ENCODE measurements around the gene SMG9.

SMG9 gene

DNA sequence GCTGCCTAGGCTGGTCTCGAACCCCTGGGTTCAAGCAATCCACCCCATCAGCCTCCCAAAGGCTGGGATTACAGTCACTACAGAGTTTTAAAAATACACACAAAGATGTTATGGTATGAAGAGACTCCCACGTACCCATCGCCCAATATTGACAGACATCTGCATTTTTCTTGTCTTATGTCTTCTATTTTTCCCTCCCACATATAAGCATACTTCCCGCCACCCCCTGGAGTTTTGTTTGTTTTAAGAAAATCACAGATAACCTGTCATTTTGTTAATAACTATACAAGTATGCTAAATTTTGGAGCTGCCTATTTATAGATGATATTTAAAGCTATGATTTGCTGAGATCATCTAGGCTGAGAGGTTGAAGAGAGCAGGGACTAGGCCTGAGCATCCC is 6.2 kb upstream of the SMG9 start:
- in situ Hi-C loops (cut with HindIII; ENCODE audit: low sequenced_read_pairs) = no loop called here
- H3K4me3 ChIP-seq (ENCODE audit: low read depth, low read length) = no peak overlapping the region
- no peak for DNase-seq (ENCODE audit: low read depth)
- TF ChIP-seq, protein P1, sequence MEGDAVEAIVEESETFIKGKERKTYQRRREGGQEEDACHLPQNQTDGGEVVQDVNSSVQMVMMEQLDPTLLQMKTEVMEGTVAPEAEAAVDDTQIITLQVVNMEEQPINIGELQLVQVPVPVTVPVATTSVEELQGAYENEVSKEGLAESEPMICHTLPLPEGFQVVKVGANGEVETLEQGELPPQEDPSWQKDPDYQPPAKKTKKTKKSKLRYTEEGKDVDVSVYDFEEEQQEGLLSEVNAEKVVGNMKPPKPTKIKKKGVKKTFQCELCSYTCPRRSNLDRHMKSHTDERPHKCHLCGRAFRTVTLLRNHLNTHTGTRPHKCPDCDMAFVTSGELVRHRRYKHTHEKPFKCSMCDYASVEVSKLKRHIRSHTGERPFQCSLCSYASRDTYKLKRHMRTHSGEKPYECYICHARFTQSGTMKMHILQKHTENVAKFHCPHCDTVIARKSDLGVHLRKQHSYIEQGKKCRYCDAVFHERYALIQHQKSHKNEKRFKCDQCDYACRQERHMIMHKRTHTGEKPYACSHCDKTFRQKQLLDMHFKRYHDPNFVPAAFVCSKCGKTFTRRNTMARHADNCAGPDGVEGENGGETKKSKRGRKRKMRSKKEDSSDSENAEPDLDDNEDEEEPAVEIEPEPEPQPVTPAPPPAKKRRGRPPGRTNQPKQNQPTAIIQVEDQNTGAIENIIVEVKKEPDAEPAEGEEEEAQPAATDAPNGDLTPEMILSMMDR (IDR thresholded peaks at IDR 0.05; ENCODE audit: low read depth, low read length, missing control alignments) = no peak

DNA sequence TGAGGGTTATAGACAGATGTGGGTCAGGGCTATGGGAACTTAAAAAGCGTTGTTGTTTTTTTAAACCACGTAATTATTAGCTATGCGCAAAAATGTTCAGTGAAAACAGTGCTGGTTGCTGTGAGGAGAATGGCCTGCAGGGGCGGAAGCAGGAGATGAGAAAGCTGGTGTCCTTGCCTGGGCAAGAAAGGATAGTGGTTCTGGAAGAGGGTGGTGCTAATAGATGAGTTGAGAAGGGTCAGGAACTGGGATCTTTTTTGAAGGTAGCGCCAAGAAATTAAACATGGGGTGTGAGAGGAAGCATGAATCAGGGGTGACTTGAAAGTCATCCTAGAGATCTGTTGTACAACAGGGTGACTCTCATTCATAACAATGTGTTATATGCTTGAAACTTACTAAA is 4.8 kb upstream of the SMG9 start:
- TF ChIP-seq, protein P1 (IDR thresholded peaks at IDR 0.05; ENCODE audit: low read depth, low read length, missing control alignments) = peak; percentile 72
- in situ Hi-C loops (cut with HindIII; ENCODE audit: low sequenced_read_pairs) = no loop called here
- no peak overlapping the region for H3K4me3 ChIP-seq (ENCODE audit: low read depth, low read length)
- DNase-seq (ENCODE audit: low read depth) = no peak

DNA sequence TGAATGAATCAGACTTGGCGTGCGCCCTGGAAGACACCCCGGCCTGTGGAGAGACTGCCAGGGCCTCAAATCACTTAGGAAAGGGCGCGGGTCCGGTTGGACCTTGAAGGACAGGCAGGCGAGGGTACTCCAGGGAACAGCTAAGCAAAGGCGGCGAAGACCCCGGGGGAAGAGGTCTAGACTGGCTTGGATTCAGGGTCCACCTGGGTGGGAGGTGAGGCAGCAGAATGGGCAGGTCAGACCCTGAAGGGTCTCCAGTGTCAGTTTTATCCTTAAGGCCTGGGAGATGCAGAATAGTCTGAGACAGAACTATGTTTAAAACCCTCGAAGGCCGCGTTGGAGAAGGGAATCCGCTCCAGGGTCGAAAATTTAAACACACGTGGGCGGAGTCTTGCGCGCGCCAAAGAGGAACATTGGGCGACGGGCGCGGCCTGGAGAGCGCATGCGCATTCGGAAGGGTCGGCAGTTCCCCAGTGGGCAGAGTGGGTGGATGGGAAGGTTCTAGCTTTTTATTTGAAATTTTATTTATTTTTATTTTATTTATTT is 567 bp upstream of the SMG9 start:
- DNase-seq (ENCODE audit: low read depth) = no peak
- peak overlapping the region; percentile 78 for H3K4me3 ChIP-seq (ENCODE audit: low read depth, low read length)
- in situ Hi-C loops (cut with HindIII; ENCODE audit: low sequenced_read_pairs) = no loop called here
- TF ChIP-seq, protein P1 (IDR thresholded peaks at IDR 0.05; ENCODE audit: low read depth, low read length, missing control alignments) = no peak

DNA sequence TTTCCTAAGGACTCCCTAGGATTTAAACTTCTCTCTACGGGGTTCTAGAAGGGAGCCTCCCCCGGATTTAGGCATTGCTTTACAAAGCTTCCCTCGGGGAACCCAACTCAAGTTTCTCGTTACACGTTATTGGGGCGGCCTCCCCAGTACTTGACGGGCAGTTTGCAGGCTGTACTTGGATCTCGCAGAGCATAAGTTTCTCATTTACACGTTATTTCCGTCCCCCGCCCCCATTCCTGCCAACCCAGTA is 584 bp downstream of the SMG9 start:
- TF ChIP-seq, protein P1 (IDR thresholded peaks at IDR 0.05; ENCODE audit: low read depth, low read length, missing control alignments) = no peak
- DNase-seq (ENCODE audit: low read depth) = no peak
- peak overlapping the region; percentile 78 for H3K4me3 ChIP-seq (ENCODE audit: low read depth, low read length)
- in situ Hi-C loops (cut with HindIII; ENCODE audit: low sequenced_read_pairs) = no loop called here

DNA sequence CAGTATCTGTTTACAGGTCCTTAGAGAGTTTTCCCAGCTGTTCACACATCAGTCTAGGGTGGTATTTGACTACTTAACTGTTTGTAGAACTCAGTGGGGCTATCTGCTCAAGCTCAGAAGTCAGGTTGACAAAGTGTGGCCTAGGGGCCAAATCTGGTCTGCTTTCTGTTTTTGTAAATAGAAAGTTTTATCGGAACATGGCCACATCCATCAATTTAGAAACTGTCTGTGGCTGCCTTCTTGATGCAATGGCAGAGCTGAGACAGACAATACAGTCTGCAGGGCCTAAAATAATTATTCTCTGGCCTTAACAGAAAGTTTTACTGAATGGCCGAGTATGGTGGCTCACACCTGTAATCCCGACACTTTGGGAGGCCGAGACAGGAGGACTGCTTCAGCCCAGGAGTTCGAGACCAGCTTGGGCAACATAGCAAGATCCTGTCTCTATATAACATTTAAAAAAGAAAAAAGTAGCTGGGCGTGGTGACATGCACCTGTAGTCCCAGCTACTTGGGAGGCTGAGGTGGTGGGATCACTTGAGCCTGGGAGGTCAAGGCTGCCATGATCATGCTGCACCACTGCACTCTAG is 2.4 kb downstream of the SMG9 start:
- no peak for DNase-seq (ENCODE audit: low read depth)
- in situ Hi-C loops (cut with HindIII; ENCODE audit: low sequenced_read_pairs) = no loop called here
- TF ChIP-seq, protein P1 (IDR thresholded peaks at IDR 0.05; ENCODE audit: low read depth, low read length, missing control alignments) = no peak
- no peak overlapping the region for H3K4me3 ChIP-seq (ENCODE audit: low read depth, low read length)

DNA sequence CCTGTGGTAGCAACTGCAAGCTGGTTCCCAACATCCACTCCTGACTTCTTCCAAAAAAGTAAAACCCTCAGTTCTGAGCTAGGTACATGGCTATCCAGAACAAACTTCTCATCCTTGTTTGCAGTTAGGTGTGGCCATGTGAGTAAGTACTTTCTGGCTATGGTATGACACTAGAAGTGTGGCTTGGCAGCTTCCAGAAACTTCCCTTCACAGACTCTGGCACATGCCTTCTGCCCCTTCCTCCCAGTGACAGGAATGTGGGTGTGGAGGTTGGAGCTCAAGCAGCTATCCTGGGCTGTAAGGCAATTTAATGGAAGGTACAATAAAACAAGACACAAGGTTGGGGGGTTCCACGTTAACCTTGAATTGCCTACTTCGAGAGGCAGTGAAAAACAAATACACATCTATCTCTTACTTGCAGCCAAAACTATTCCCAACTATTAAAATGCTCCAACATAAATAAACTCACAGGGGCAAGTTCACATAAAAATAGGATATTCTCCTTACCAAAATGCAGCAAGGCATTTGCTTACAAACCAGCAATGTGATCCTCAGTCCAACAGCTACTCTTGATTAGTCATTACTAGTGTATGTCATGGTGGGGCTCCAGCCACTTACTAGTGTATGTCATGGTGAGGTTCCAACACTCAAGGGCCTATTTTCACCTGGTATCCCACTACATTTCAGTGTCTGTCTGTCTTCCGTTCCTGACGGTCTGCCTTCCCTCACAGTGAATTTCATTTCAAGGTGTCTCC is 3.1 kb downstream of the SMG9 start:
- DNase-seq (ENCODE audit: low read depth) = no peak
- TF ChIP-seq, protein P1 (IDR thresholded peaks at IDR 0.05; ENCODE audit: low read depth, low read length, missing control alignments) = no peak
- H3K4me3 ChIP-seq (ENCODE audit: low read depth, low read length) = no peak overlapping the region
- in situ Hi-C loops (cut with HindIII; ENCODE audit: low sequenced_read_pairs) = no loop called here
